Activated effector memory CD4-positive, alpha-beta T cell treated with Interleukin-2 at 50 U/mL for 16 hours (primary cell): ENCODE measurements around the gene EGFLAM.
"Not testable (repeated sequence)": the region's sequence is repeated elsewhere in the genome, so short reads cannot be mapped to it uniquely, and the experiment has no call there.

Source experiments
- DNase-seq: peaks from one replicate; pipeline ENCODE4 v3.0.0-alpha.2; 2020

EGFLAM gene

GRCh38 chr5:38331831-38332230 lies 73.5 kb downstream of the EGFLAM start:
- no peak for DNase-seq

GRCh38 chr5:38333181-38333580 lies 74.8 kb downstream of the EGFLAM start:
- DNase-seq = not testable (repeated sequence)

DNA sequence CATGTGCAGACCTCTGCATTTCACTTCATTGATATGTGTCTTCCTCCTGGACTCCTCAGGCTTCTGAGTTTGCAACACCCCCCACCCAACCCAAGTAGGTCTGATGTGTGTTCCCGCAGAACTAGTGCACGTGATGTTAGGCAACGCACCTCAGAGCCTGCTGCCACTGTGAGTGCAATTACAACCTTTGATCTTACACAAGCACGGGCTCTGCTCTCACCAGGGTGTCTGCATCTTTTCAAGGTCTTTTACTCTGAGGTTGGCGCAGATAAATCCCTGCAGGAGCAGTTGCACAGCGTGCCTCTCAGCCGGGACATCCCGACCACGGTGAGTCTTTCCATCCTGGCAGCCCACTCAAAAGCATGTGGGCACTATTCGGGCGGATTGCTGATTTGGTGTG lies 80.1 kb downstream of the EGFLAM start:
- DNase-seq = no peak

GRCh38 chr5:38339446-38339845 lies 81.1 kb downstream of the EGFLAM start:
- DNase-seq = no peak

DNA sequence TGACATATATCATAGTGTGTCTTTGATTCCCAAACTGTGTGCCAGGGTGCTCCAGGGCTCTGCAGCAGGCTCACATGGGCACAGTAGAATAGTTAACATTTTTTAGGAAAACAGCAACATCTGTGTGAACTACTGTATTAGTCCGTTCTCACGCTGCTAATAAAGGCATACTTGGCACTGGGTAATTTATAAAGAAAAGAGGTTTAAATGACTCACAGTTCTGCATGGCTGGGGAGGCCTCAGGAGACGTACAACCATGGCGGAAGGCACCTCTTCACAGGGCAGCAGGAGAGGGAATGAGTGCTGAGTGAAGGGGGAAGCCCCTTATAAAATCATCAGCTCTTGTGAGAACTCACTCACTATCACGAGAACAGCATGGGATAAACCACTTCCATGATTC lies 82.7 kb downstream of the EGFLAM start:
- no peak for DNase-seq

DNA sequence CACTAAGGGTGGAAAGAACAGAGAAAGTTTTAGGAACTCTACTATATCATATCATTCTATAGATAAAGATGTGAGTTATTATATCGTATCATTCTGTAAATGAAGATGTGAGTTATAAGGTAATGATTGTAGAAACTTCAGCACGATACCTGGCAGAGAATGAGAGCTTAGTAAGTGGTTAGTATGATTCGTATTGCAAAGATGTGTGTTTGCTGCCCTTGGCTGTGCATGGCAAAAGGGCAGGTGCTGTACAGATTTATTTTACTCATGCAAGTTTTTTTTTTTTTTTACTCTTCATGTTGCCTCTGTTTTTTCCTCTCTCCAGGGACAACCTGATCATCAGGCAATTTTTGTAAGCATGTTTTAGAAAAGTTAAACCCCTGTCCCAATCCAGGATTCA lies 83.3 kb downstream of the EGFLAM start:
- DNase-seq = no peak

GRCh38 chr5:38342261-38342660 lies 83.9 kb downstream of the EGFLAM start:
- no peak for DNase-seq

DNA sequence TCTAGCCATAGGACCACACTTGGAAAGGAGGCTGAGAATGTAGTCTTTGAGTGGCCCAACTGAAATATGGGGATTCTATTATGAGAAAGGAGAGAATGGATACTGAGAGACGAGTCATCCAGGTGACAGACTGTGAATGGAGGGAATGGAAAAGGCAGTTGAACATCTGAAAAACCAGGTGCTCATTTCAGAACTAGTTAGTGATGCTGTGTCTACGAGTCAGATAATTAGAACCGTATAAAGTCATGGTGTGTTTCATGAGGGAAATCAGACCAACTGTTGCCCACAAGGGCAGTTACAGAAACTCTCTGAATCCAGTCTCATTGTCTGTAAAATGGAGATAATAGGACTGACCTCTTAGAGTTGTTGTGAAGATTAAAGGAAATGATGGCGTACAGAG lies 86.5 kb downstream of the EGFLAM start:
- DNase-seq = no peak

DNA sequence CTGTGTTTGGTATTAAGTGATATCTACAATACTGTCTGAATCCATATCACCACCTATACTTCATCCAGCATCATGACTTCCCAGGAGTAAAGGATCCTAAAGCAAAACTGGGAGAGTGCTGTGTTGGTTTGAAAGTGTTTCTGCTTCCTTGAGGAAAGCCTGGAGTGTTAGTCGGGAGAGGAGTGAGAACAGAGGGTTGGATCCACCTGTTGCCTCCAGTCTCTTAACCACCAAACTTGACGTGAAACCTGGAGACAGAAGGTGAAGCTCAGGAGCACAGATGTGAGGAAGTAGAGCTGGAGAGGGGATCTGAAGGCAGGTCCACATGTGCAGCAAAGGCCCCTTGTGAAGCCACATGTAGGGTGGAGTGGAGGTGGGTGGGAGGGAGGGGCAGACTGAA lies 88.2 kb downstream of the EGFLAM start:
- DNase-seq = no peak

GRCh38 chr5:38347040-38347763 lies 88.8 kb downstream of the EGFLAM start:
- DNase-seq = no peak

DNA sequence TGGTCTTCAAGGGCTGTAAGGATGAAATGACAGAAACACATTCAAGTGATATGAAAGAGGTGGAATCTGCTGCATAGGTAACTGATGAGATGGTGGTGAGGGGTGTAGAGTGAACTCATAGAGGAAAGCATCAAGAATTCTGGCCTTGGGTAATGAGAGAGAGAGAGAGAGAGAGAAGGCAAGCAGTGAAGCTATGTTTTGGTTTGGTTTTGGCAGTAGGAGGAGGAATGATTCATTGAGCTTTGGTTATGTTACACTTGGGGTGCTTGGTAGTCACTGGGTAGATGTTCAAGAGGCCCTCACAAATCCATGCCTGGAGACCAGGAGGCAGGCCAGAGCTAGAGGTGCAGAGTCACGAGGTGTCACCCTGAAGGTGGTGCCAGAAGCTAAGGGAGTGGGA lies 89.5 kb downstream of the EGFLAM start:
- no peak for DNase-seq

DNA sequence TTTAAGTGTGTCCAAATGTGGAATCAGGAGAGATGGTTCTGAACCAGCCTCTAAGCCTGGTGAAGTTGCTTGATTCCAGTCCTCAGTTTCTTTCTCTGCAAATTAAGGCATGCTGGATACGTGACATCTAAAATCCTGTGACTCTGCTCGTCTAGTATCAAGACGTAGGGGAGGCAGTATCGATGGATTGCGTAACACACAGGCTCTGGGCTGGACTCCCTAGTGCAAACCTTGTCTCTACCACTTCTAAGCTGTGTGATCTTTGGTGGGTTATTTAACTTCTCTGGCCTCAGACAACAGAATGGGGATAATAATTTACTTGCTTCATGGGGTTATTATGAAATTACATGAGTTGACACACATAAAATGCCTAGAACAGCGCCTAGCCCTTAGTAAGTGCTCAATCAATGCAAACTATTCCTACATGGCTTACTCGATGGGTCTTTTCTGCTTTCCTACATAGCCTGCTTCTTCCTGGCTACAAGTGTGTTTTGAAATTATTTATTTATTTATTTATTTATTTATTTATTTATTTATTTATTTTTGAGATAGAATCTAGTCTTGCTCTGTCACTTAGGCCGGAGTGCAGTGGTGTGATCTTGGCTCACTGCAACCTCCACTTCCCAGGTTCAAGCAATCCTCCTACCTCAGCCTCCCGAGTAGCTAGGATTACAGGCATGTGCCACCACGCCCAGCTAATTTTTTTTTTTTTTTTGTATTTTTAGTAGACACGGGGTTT lies 102.1 kb downstream of the EGFLAM start:
- DNase-seq = no peak

DNA sequence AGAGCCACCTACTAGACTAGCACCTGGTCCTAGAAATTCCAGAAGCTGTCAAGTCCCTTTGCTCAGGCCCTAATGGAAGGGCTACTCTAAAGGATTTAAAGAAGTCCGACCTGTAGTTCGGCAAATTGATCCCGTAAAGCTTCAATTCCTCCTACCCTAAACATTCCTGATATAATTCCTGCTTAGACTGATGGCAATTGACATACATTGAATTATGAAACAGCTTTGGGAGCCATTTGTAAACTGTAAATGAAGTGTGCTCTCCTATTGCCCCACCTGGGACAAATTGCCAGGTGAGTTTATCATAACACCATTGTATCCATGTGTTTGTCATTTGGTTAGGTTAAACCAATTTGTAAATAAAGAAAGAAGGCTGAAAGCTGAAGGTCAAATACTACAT lies 104.4 kb downstream of the EGFLAM start:
- no peak for DNase-seq

- no peak for DNase-seq
These were observed 106.5 kb downstream of the EGFLAM start for GRCh38 chr5:38364825-38365224.

GRCh38 chr5:38367410-38367809 lies 109.1 kb downstream of the EGFLAM start:
- no peak for DNase-seq

- DNase-seq = no peak
These were observed 109.6 kb downstream of the EGFLAM start for GRCh38 chr5:38367966-38368365.

DNA sequence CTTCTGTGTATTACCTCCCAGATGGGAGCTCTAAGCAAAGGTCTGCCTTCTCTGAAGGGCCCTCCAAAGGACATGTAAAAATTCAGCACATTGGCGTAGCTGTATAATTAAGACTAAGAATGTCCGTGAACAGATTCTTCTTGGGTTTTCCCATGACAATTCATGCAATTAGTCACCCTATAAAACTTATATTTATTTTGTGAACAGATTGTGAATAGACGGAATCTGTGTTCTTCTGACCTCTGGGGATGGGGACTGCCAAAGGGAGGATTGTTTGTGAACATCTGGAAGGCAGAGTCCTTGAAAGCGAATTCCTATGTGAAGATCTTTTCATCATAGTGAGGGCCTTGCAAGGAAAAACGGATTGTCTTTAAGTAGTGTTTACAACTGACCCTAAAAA lies 111.3 kb downstream of the EGFLAM start:
- DNase-seq = no peak

DNA sequence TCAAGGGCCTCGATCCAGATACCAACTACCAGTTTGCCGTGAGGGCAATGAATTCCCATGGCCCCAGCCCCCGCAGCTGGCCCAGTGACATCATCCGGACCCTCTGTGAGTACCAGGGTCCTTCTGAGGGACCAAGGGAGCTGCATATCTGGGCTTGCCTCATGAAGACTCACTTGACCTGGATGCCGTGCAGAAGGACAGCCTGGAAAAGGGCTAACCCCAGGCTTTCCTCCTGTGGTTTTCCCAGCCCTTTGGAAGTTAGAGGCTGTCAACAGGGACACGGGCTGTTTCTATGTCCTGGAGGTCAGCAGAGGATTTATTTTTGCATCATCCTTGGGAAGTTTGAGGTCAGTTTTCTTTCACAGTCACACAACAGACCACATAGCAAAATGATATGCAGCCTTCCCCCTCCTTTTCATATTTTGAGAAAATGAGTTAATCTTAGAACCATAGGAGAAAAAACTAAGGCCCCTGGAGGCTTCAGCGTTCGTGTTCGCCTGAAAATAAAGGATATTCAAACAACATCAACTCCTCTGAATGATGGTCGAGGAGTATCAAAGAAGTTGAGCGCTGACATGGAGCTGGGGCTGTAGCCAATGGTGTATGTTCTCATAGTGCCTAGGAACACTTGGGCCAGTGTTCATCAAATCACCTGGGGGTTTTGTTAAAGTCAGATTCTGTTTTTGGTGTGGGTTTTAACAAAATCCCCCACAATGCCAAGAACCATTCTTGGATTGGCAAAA lies 112.2 kb downstream of the EGFLAM start:
- no peak for DNase-seq

DNA sequence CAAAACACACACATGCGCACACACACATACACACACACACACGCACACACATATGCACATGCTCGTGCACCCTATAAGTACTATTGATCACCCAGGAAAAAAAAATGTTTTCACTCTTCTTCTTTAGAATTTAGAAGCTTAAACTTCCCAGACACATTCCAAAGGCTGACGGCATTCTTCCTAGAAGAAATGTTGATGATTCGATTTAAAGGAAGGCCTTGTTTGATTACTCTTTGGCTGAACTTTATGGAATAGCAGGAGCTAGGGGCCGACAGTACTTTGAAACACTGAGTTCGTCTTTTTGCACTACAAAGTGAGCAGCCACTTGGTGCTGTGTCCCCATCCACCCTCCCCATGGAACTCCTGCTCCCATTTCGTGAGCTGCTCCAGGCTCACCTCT lies 113.2 kb downstream of the EGFLAM start:
- DNase-seq = no peak

DNA sequence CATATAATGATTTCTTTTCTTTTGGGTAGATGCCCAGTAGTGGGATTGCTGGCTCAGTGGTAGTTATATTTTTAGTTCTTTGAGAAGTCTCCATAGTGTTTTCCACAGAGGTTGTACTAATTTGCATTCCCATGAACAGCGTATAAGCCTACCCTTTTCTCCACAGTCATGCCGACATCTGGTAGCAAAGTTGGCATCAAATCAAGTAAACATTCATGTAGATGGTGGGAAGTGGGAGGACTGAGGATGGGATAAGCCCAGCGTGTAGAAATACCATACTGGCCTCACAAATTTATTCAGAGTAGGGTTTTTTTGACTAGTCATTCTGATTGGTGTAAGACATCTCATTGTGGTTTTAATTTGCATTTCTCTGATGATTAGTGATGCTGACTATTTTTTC lies 115.4 kb downstream of the EGFLAM start:
- no peak for DNase-seq

- DNase-seq = no peak
These were observed 117.1 kb downstream of the EGFLAM start for GRCh38 chr5:38375423-38375822.

DNA sequence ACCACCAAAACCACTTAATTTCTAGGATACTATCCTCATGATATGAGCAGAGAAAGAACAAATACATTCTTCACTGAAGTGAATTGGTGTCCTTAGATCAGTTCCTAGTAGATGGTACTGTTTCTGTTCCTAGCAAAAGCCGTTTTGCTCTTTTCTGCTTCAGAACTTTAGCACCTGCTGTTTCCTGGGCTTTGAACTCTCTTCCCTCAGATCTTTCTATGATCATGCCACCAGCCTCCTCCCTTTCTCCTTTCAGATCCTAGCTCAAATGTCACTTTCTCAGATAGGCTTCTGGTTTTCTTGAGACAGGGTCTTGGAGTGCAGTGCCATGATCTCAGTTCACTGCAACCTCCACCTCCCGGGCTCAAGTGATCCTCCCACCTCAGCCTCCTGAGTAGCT lies 118.0 kb downstream of the EGFLAM start:
- DNase-seq = no peak

DNA sequence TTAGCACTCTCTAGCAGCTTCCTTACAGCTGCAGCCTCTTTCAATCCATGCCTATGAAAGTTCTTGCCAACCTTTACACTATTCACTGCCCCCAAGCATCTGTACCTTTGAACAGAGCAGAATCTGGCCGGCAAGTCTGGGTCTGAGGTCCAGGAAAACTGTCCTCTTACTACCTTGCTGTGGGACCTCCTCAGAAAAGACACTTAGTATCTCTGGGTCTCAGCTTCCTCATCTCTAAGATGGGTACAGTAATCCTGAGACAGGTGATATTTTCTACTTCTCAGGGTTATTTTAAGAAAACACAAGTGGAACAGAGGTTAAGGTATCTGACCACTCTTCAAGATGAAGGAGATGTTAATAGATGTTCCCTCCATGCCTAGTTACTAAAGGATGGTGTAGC lies 120.2 kb downstream of the EGFLAM start:
- no peak for DNase-seq

DNA sequence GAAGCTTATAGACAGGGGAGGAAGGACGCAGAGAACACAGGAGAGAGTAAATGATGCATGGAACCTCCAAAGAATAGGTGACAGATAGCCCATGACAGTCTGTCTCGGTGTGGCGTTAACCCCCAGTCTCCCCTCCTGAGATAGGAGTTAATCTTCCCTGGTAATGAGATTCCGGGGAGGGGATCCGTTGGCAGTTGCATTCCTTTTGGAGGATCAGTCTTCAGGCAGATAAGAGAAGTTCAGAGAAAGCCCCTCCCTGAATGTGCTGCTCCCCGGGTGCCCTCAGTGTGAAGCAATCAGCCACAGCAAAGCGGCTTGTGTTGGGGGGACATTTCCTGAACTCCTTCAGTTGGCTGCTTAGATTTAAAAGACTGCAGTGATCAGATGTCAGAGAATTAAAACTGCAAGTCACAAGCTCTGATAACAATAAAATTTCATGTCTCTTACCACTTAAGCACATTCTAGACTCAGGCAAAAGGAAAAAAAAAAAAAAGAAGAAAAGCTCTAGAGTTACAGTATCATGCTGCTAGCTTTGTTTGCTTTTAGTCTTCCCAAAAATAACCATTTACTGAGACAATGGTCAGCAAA lies 121.1 kb downstream of the EGFLAM start:
- DNase-seq = no peak
